PC-9 (cell line): Measurements from ENCODE around the gene UNC5B. TPM values are rescaled to one million over a fixed set of nuclear protein-coding genes. Genes with fewer than 3 reads are reported as not detected.

Experiments used
- BruUV-seq: library from RNA; stranded (reverse); fragments of 400-500 nt; replicated peaks from 2 replicates; lab custom pipeline; 2021; lab: Mats Ljungman, UMichigan
- CTCF ChIA-PET: fragments of 300-600 bp; sonication (Branson Sonifier 250); formaldehyde crosslinking; loops from one replicate; lab custom pipeline; 2022; ENCODE audit warnings: antibody characterized with exemption; lab: Charles Lee
- POLR2A ChIA-PET: fragments of 300-600 bp; sonication (Branson Sonifier 250); formaldehyde crosslinking; loops from one replicate; lab custom pipeline; 2022; ENCODE audit warnings: antibody characterized with exemption; ENCODE audit not compliant: unreplicated experiment; lab: Charles Lee
- DNase-seq, 2 experiments: peaks; one replicate each; pipeline versions ENCODE4 v3.0.0 to v3.0.0-alpha.2; 2015 to 2022; ENCODE audit warnings: mixed read lengths in 1 of 2
- H2AFZ ChIP-seq: fragments of 200-600 bp; sonication (generic); 2 replicates; pipeline ENCODE4 v1.8.1; 2017; ENCODE audit warnings: antibody characterized with exemption
- H3F3A ChIP-seq: fragments of 200-600 bp; sonication (generic); 2 replicates; pipeline ENCODE4 v1.8.1; 2017; ENCODE audit warnings: antibody characterized with exemption, mild to moderate bottlenecking, low read depth; ENCODE audit not compliant: insufficient read depth
- H3K27ac ChIP-seq: fragments of 200-600 bp; sonication (generic); 2 replicates; pipeline ENCODE4 v1.6.1; 2016; ENCODE audit warnings: mixed run types
- H3K27me3 ChIP-seq: fragments of 200-600 bp; sonication (generic); 2 replicates; pipeline ENCODE4 v1.6.1; 2016; ENCODE audit warnings: low read depth, mixed run types; ENCODE audit not compliant: insufficient read depth
- H3K36me3 ChIP-seq: fragments of 200-600 bp; sonication (generic); 2 replicates; pipeline ENCODE4 v1.6.1; 2016; ENCODE audit warnings: low read depth, mixed run types
- H3K4me1 ChIP-seq: fragments of 200-600 bp; sonication (generic); replicated peaks from 2 replicates; pipeline ENCODE4 v1.6.1; 2016; ENCODE audit warnings: mixed run types; ENCODE audit not compliant: insufficient read depth
- H3K4me2 ChIP-seq: fragments of 200-600 bp; sonication (generic); 2 replicates; pipeline ENCODE4 v1.6.1; 2017; ENCODE audit warnings: mixed run types
- H3K4me3 ChIP-seq: fragments of 200-600 bp; sonication (generic); 2 replicates; pipeline ENCODE4 v1.6.1; 2016; ENCODE audit warnings: mixed run types
- H3K79me2 ChIP-seq: fragments of 200-600 bp; sonication (generic); 2 replicates; pipeline ENCODE4 v1.6.1; 2017; ENCODE audit warnings: low read depth, mixed run types
- H3K9me2 ChIP-seq: fragments of 200-600 bp; sonication (generic); 2 replicates; pipeline ENCODE4 v1.8.1; 2017; ENCODE audit warnings: mild to moderate bottlenecking; ENCODE audit not compliant: insufficient read depth
- H3K9me3 ChIP-seq: fragments of 200-600 bp; sonication (generic); 2 replicates; pipeline ENCODE4 v1.8.1; 2016; ENCODE audit warnings: low read depth; ENCODE audit not compliant: insufficient read depth
- H4K20me1 ChIP-seq: fragments of 200-600 bp; sonication (generic); 2 replicates; pipeline ENCODE4 v1.8.1; 2017; ENCODE audit not compliant: insufficient read depth
- CTCF ChIP-seq: fragments of 200-600 bp; sonication (generic); conservative IDR thresholded peaks from 2 replicates; pipeline ENCODE4 v1.6.1; 2017; ENCODE audit warnings: mixed run types, antibody characterized with exemption, mild to moderate bottlenecking, moderate library complexity
- EZH2 ChIP-seq: fragments of 200-600 bp; sonication (generic); IDR thresholded peaks from 2 replicates; pipeline ENCODE4 v1.8.0; 2017; ENCODE audit warnings: antibody characterized with exemption, low read depth
- intact Hi-C: fragments of 100-400 bp; cut with micrococcal nuclease; formaldehyde crosslinking; loops from one replicate; pipeline ENCODE4 v1.10.0; 2022; ENCODE audit not compliant: unreplicated experiment
- total RNA-seq: library from RNA; stranded (reverse); gene quantifications from 2 replicates; pipeline ENCODE4 v1.2.3, GENCODE V29; 2021

Gene UNC5B
- total RNA-seq, 1 experiment from 2014 or later, result 1.7 TPM

- no peak for TF ChIP-seq CTCF
- TF ChIP-seq EZH2, result no peak
- Histone ChIP-seq H3K27me3 (no peaks in the 10 kb centered on the region), H3K36me3 (no peaks in the 10 kb centered on the region), H3K4me2 (peak overlapping the region; percentile 39), H3K27ac (peak overlapping the region; percentile 42), H3K9me2 (no peaks in the 10 kb centered on the region), H2AFZ (no peak overlapping the region), H4K20me1 (no peaks in the 10 kb centered on the region), H3F3A (peaks cover 47% of the 10 kb centered on the region), H3K4me1 (peaks cover 61% of the 10 kb centered on the region), H3K79me2 (0 out of 2 replicates have a peak, but pooled peaks cover 5% of the 10 kb centered on the region), H3K9me3 (no peaks in the 10 kb centered on the region), H3K4me3 (no peak overlapping the region)
- intact Hi-C loops, result no loop called here
- CTCF ChIA-PET, result no interaction called here
- DNase-seq, result peak; percentile 87 to 96
- POLR2A ChIA-PET, result no interaction called here
- no TSS peak for BruUV-seq
Measured at GRCh38 chr10:71243756-71244395, 31.5 kb downstream of the UNC5B start.

GRCh38 chr10:71244431-71245419 lies 32.4 kb downstream of the UNC5B start:
- POLR2A ChIA-PET, result no interaction called here
- intact Hi-C loops, result no loop called here
- H3K9me3 ChIP-seq, result no peaks in the 10 kb centered on the region
- peak overlapping the region; percentile 31 for H3K27ac ChIP-seq
- no peak for DNase-seq
- peak overlapping the region; percentile 39 for H3K4me2 ChIP-seq
- H2AFZ ChIP-seq, result no peak overlapping the region
- CTCF ChIA-PET, result no interaction called here
- no peaks in the 10 kb centered on the region for H4K20me1 ChIP-seq
- BruUV-seq, result no TSS peak
- no peaks in the 10 kb centered on the region for H3K27me3 ChIP-seq
- no peak for TF ChIP-seq CTCF
- TF ChIP-seq EZH2, result no peak
- no peaks in the 10 kb centered on the region for H3K9me2 ChIP-seq
- peaks cover 48% of the 10 kb centered on the region for H3F3A ChIP-seq
- peaks cover 68% of the 10 kb centered on the region for H3K4me1 ChIP-seq
- H3K36me3 ChIP-seq, result no peaks in the 10 kb centered on the region
- H3K79me2 ChIP-seq, result 0 out of 2 replicates have a peak, but pooled peaks cover 5% of the 10 kb centered on the region
- no peak overlapping the region for H3K4me3 ChIP-seq

- Histone ChIP-seq H3K9me3 (no peaks in the 10 kb centered on the region), H3K4me2 (peak overlapping the region; percentile 61), H4K20me1 (no peaks in the 10 kb centered on the region), H3K4me3 (no peak overlapping the region), H2AFZ (no peak overlapping the region), H3K27me3 (no peaks in the 10 kb centered on the region), H3F3A (peaks cover 48% of the 10 kb centered on the region), H3K4me1 (peaks cover 68% of the 10 kb centered on the region), H3K27ac (peak overlapping the region; percentile 85), H3K79me2 (0 out of 2 replicates have a peak, but pooled peaks cover 5% of the 10 kb centered on the region), H3K9me2 (no peaks in the 10 kb centered on the region), H3K36me3 (no peaks in the 10 kb centered on the region)
- TF ChIP-seq CTCF (no peak), EZH2 (no peak)
- intact Hi-C loops, result no loop called here
- CTCF ChIA-PET, result no interaction called here
- BruUV-seq, result no TSS peak
- DNase-seq, result no peak
- POLR2A ChIA-PET, result interaction anchor here (0.9 kb wide), 1 partner anchor 10 kb away, joined by 4 read pairs; no protein-coding TSS in a partner anchor
Measured at GRCh38 chr10:71245420-71246325, 33.3 kb downstream of the UNC5B start.
